DMS79 treated with DMSO at 0.1 percent for 48 hours (cell line): ENCODE measurements around the gene SLC25A51.
A peak's percentile ranks its signal among the peaks of the same experiment; 100 is the strongest.
"Not testable (repeated sequence)": the region's sequence is repeated elsewhere in the genome, so short reads cannot be mapped to it uniquely, and the experiment has no call there.

Experiments
- DNase-seq: peaks from one replicate; lab custom pipeline; 2025; lab: John Stamatoyannopoulos, UW

SLC25A51 gene

DNA sequence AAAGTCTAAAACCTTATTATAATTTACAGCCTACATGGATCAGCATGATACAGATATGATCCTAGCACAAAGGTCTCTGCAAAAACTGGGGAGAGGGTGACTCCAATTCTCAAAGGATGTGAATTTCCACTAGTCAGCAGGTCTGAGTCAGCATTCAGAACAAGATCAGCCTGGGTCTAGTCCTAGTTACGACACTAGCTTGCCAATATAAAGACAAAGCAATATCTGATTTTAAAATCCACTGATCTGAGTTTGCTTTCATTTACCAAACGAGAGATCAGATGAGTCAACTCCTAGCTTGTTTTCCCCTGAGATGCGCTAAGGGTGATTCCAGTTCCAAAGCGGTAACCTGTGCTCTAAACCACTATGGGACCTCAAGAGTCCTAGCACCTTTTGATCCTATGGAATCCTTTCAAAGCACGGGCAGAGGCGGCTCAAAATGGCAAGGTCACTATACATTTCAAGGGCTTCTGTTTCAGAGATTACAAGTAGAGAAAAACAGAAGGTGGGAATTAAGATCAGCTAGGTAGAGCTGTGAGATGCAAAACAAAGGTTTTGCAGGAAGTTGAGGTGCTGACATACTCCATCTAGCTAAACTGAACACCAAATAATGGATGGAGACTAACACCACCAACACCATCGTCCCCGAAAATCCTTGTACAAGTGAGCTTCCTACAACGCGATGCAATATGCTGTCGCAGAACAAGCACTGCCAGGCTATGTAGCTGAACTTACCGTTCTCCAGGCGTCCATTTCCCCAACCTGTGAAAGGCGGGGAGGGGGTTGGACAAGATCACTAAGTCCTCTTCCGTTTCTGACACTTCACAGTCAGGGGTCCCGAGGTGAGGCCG lies 906 bp downstream of the SLC25A51 start:
- DNase-seq = peak; percentile 50

DNA sequence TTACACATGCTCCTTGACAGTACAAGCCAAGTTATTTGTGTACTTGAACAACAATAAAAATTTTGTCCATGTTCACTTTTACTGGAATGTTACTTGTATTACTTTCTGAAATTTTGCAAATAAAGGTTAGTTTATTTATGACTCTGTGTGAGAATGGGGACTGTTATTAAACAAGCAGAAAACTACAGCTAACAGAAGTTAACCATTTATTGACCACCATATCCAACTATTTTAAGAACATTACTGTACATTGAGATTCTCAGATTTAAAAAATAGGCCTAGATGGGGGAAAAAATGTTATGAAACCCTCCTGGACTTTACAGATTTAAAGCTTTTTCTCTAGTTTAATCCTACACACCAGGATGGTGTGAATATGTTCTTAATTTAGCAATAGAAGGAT lies 1.8 kb downstream of the SLC25A51 start:
- no peak for DNase-seq

GRCh38 chr9:37899041-37899440 lies 4.9 kb downstream of the SLC25A51 start:
- no peak for DNase-seq

DNA sequence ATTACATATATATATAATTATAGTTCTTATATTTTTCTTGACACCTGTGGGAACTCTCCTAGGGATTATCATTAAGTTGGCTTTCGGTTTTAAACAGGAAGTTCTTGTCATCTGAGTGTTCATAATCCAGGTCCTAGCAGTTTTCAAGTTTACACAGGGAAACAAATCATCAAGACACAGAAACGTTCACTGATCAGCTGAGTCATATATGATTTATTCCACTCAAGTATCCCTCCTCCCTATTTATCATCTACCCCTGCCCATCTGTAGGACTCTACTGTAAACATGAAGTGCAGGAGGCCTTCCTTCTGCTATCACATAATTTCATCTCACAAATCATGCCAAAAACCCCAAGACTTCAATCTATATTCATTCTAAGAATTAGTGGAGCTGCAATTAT lies 6.3 kb downstream of the SLC25A51 start:
- no peak for DNase-seq

DNA sequence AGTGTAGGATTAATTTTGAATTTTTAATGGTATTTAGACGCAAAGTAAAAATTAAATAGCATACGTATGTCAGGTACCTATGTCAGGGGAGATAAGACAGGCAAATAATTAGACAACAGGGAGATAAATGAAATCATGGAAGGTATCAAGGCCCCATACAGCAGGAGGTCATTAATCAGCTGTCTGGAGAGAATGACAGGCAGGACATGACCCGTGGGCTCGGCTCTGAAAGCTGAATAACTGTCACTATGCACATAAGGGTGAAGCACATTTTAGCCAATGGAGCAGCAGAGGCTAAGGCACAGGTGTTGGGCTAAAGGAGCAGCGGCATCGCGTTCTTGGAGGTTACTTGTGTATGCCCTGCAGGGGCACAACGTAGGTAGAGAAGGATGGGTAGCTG lies 11.9 kb downstream of the SLC25A51 start:
- no peak for DNase-seq

- not testable (repeated sequence) for DNase-seq
These were observed 12.9 kb downstream of the SLC25A51 start for GRCh38 chr9:37891042-37891441.

DNA sequence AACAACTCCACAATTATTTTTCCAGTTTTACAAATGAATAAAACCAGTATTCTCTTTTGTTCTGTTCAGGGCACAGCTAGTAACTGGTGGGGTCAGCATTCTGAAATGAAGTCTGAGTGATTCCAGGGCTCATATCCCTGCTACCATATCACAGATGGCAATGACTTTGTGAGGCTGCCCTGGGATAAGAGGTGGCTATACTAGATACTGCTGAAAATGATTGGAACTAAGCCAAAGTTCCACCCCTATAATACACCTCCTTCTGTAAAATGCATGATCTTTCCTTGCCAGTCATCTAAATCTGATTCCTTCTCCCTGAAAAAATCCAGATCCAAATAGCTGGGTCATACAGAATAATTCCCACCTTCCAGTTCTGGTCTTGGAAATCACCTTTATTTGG lies 14.4 kb downstream of the SLC25A51 start:
- no peak for DNase-seq

- DNase-seq = not testable (repeated sequence)
These were observed 15.8 kb downstream of the SLC25A51 start for GRCh38 chr9:37887977-37888583.

DNA sequence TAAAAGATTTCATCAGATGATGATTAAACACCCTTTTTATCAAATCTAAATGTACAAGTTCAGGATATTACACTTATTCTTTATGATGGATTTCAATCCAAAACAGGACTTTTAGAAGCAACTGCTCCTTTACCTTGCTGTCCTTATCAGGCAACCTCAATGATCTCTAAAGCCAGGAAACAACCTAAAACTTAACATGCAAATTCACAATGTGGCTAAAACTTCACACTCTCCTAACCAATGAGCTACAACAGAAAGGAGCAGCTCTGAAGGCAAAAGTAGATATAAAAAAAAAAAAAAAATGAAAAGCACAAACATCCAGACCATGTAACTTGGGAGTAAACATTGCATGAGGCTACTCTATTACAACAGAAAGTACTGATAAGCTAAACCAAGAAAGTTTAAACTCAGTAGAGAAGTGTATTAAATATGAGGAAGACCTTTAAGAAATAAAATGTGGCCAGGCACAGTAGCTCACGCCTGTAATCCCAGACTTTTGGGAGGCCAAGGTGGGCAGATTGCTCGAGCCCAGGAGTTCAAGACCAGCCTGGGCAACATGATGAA lies 22.9 kb downstream of the SLC25A51 start:
- DNase-seq = no peak

DNA sequence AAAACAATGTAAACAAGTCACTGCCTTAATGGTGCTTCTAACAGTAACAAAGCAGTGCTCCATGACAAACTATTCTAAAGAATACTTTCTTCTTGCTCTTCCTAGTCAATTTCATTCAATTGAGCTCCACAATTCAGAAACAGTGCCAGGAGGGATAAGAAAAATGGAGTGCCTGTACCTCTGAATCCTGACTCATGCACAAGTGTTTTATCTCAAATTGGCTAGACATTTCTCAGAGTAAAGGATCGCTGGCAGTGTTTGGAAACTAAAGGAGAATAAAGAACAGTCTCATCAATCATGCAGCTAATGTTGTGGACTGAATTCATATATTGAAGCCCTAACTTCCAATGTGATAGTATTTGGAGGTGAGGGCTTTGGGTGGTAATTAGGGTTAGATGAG lies 27.6 kb downstream of the SLC25A51 start:
- no peak for DNase-seq

DNA sequence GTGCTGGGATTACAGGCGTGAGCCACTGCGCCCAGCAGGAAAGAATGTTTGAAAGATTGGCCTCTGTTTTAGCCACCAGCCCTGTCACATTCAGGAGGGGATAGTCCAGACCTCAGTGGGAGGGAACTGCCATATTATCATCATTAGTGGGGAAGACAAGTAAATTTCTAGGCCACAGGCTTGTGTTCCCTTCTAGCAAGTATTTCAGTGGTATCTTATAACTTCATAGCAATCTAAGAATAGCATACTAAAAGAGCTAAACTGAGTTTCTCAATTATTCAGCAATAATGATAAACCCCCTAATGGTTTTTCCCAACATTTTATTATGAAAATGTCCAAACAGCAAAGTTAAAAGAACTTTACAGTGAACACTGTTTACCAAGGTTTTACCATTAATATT lies 30.0 kb downstream of the SLC25A51 start:
- DNase-seq = no peak

GRCh38 chr9:37870799-37871176 lies 33.1 kb downstream of the SLC25A51 start:
- no peak for DNase-seq

- no peak for DNase-seq
These were observed 33.7 kb downstream of the SLC25A51 start for GRCh38 chr9:37870081-37870798.

- no peak for DNase-seq
These were observed 41.4 kb downstream of the SLC25A51 start for GRCh38 chr9:37862530-37862929.

DNA sequence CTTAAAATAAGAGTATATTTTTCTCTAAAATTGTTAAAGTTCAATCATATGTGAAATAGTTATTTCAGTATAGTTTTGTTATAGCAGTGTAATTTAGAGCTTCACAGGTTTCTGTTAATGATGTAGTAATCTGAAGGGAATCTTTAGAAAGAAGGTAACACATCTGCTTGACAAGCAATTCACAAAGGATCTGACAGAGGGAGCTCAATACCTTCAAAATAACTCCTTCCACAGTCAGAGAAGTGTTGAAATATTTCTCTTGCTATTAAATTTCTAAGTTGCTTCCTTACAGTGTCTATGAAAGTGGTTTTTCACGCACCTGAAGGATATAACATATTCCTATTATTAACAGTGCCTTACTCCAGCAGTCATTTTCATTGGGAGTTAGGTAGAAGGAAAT lies 44.9 kb downstream of the SLC25A51 start:
- no peak for DNase-seq

DNA sequence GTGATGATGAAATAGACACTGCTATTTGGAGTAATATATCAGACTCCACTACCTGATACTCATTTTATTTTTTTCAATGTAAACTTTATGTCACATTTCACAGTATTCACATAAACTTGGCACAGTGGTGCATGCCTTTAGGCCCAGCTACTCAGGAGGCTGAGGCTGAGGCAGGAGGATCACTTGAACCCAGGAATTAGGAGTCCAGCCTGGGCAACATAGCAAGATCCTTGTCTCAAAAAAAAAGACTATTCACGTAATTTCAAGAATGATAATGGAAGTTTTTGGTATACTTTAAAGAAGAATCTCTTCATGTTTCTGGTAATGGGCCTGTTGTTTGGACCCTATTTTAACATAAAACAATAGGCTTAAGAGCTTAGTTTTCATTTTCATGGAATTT lies 47.4 kb downstream of the SLC25A51 start:
- no peak for DNase-seq

- DNase-seq = no peak
These were observed 51.7 kb downstream of the SLC25A51 start for GRCh38 chr9:37852222-37852621.

GRCh38 chr9:37840560-37841194 lies 63.2 kb downstream of the SLC25A51 start:
- no peak for DNase-seq

DNA sequence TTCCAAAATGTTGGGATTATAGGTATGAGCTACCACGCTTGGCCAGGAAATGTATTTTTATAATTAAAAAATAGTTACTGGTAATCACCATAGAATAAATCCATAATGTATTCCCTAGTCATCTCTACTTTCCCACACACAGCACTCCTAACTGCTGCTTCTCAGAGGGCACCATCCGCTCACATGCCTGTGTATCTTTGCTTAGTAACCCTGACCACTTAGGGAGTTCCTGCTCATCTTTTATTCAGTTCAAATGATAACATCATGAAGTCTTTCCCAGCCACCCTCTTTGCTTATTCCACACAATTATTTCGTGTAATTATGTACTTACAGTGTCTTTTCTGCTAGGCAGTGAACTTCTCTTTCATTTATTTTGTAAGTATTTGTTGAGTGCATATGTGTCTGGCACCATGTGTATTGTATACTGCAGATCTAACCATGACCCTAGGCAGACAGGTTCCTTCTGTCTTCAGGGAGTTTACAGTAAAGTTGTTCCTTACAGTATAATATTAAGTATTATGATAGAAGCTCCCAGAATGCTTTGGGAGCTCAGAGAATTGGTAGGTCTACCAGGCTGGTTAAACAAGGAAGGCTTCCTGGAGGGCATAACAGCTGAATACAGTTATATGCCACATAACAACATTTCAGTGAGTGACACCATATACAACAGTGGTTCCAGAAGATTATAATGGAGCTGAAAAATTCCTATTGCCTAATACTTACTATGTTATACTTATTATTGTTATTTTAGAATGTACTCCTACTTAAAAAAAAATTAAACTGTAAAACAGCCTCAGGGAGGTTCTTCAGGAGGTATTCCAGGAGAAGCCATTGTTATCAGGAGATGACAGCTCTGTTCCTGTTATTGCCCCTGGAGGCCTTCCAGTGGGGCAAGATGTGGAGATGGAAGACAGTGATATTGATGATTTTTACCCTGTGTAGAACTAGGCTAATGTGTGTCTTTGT lies 64.1 kb downstream of the SLC25A51 start:
- DNase-seq = no peak
